GM19043 (cell line): ENCODE measurements around the gene VPS33B.
A peak's percentile ranks its signal among the peaks of the same experiment; 100 is the strongest.
"Not testable (repeated sequence)": the region's sequence is repeated elsewhere in the genome, so short reads cannot be mapped to it uniquely, and the experiment has no call there.

ENCODE experiments used
- ATAC-seq: cut with Tn5 transposase; IDR thresholded peaks from one replicate; pipeline ENCODE4 v1.9.1; 2021; ENCODE audit warnings: low read depth; ENCODE audit not compliant: unreplicated experiment

Gene VPS33B

DNA sequence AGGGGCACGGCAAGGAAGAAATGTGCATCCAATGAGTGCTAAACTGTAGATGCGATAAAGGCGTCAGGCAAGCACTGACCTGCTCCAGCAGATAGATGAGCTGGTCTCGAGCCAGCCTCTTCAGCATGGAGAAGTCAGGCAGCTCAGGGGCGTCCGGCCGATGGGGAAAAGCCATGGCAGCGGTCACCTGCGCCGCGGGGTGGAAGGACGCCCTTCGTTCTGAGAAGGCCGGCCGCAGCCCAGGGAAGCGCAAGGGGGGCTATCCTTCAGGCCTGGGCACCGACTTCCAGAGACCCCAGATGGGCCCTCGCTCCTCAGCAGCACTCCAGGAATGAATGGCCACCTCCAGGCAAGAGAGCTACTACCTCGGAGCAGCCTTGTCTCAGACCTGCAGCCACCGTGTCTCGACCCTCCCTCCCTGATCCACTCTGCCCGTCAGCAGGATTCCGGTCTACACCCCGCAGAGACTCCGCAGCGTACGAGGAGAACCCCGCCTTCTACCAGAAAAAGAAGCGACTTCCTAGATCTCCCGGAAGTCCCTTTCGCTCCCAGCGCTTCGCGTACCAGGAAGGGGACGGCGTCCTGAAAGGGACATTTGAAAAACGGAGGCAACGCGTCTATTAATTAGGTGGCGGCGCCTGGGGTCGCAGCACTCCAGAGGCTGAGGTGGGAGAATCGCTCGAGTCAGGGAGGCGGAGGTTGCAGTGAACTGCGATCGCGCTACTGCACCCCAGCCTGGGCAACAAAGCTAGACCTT, at the start of gene VPS33B:
Gene VPS33B (minus strand): TSS at position 520 of the 757 bp plus-strand sequence. CDS start 345 bp downstream, at position 175.
- ATAC-seq = peak; percentile 73

DNA sequence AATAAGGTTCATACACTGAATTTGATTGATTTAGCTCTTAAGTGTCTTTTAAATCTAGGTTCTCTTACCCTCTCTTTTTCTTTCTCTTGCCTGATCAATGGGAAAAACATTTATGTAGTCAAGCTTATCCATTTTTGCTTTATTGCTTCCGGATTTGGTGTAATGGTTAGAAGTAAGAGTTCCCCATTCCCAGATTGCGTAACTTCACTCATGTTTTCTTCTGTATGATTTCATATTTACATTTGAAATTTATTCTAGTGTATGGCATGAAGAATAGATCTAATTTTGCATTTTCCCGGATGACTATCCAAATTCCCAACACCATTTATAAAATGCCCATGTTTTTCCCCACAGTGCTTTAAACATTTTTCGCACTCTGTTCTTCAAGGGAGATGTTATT, 49.8 kb upstream of the VPS33B start:
- no peak for ATAC-seq

DNA sequence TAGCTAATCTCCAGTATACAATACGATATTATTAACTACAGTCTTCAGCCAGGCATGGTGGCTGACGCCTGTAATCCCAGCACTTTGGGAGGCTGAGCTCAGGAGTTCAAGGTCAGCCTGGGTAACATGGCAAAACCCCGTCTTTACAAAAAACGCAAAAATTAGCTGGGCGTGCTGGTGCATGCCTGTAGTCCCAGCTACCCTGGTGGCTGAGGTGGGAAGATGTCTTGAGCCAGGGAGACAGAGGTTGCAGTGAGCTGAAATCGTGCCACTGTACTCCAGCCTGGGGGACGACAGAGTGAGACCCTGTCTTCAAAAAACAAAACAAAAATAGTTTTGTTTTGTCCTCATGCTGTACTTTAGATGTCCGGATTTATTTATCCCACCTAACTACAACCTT, 48.5 kb upstream of the VPS33B start:
- no peak for ATAC-seq

DNA sequence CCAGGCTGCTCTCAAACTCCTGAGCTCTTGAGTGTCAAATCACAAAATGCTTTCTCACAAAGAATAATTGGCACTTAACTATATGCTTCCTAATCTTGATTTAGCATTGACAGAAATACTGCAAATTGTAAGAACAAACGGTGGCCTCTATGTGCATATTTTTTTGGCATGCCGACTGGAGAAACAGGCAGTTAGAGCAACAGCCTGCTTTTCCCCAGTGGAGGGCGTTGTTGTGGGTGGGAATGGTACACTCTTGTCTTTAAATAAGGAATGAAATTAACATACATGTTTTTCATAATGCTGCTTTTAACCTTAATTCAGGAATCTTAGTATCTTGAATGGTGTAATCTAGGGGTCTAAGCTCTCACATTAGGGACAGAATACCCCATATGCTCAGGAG, 46.6 kb upstream of the VPS33B start:
- ATAC-seq = no peak

DNA sequence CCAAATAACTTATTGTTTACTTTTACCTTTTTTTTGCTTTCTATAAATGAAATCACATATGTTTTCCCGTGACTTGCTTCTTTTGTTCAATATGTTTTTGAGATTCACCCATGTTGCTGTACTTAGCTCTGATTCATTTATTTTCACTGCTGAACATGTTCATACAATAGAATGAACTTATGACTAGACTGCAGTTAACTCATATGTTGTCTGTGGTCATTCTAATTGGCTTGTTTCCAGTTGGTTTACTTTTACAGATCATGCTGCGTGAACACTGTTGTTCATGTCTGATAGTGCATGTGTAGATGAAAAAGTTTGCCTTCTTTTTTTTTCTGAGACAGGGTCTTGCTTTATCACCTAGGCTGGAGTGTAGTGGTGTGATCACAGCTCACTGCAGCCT, 46.0 kb upstream of the VPS33B start:
- no peak for ATAC-seq

DNA sequence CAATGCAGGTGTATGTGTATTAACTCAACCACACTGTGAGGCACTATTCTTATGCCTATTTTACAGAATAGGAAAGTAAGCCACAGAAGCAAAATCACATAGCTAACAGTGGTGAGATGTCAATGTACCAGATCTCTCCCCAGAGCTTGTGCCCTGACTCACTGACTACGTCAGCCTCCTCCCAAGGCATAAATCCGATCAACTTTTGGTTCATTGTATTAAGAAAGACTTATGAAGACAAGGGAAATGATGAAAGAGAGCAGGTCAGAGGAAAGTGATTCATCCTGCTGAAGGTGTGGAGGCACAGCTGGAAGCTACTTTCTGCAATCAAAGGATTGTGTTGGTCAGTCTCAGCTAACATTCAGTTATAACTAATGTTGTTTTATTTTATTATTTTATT, 44.6 kb upstream of the VPS33B start:
- ATAC-seq = no peak

DNA sequence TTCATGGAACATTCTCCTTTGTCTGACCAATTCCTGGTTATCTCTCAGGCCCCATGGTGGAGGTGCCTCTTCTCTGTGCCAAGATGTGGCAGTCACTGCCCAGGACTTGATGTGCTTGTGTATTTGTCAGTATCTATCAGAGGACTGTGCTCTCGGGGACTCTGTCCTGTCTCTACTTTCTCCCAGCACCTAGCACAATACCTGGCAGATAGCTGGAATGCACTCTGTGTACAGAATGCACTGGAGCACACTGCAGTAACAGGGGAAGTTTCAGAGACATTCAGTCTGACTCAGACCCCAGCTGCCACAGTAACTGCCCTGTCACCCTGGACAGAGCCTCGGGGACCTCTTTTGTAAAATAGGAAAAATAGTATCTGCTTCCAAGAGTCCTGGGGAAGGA, 43.1 kb upstream of the VPS33B start:
- ATAC-seq = no peak

DNA sequence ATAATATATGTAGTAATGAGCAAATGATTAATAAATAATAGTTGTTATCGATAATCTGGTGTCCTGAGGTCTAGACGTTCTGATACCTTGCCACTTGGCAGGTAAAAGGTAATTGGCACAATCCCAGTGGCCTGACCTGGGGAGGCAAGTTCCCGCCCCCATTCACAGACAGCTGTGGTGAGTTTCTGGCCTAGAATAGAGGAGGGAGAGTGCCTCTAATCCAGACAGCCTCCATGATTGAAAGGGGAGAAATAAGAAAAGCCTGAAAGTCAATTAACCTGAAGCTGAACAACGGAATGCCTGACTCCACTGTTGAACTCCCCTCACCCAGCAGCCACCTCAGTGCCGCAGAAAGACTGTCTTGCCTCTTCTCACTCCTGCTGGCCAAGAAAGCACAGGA, 39.6 kb upstream of the VPS33B start:
- no peak for ATAC-seq

DNA sequence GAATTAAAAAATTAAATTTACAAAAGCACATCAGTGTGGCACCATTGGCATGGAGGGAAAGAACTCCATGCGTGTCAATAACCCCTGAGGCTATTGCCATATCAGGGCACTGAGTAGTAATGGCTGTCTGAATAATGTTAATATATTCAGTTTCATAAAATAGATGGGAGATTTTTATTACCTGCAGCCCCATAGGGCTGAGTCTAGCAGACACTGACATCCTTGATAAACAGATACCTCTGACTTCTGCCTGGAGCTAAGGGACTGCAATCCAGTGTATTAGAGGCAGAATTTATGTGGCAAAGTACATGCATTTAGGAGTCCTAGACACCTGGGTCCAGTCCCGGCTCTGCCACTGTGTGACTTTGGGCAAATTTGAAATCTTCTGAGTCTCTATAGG, 38.8 kb upstream of the VPS33B start:
- no peak for ATAC-seq

DNA sequence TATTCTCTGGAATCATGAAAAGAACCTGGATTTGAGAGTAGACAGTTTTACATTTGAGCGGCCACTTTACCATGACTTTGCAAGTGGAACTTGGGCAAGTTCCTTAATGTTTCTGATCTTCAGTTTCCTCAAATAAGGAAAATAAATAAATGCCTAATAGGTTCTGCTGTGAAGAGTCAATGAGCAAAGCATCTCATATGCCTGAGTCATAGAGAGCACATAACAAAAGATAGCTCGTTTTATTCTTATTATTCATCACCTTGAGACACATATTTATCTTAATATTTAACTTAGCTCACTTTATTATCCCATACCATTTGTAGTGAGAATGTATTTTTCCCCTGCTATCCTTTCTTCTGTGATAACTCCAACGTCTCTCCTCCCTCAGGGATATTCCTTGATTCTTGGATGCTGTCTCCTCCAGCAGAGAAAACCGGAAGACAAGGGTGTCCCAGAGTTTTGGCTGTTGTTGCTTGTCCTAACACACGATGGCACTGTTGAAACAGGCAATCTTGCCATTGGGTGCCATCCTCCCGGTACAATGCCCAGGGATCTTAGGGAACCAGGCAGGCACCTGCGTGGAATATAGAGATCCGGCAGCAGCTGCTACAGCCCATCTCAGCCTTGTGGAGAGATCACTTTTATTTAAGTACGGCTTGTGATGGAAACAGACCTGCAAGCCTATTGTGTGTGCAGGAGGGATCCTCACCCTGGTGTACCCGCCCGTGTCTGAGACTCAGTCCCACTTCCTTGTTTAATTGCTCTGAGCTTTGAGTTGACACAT, 33.3 kb upstream of the VPS33B start:
- peak; percentile 71 for ATAC-seq

DNA sequence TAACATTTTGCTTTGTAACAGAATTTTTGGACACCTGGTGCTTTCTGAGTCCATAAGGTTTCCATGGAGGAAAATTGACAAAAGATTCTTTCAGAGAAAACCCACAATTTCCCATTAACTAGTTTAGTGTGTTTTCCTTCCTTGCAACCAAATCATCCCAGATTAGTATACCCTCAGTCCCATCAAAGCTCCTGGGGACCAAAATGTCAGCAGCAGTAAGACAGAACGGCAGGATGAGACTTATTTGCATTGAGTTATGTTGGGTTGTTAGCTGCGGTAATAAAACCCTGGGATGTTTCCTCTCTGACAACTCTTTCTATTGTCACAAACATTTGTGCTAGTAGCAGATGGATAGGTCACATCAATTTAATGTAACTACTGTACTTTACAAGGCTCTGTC, 32.4 kb upstream of the VPS33B start:
- no peak for ATAC-seq

DNA sequence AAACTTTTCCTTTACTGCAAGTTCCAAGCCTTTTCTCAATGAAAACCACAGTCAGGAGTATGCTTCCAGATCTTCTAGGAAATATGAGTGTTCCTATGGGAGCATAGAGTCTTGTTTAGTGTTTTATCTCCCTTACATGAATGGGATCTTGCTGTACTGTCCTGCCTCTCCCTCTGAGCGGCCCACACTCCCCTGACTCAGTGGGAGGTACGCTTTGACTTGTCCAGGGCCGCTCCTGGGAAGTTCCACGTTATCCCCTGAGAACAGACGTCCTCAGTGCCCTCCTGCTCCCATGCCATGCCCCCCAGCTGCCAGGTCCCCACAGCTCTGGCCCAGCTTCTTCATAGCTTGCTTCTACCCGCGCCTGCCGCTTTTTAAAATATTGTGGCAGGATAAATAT, 28.9 kb upstream of the VPS33B start:
- ATAC-seq = no peak

DNA sequence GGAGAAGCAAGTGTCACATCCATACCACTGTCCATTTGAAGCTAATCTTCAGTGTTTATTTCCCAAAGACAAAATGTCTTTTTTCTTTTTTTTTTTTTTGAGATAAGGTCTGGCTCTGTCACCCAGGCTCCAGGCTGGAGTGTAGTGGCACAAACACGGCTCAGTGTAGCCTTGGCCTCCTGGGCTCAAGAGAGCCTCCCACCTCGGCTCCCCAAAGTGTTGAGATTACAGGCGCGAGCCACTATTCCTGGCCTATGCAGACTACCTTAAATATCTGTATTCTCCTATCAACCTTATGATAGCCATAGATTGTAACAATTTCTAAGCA, 27.7 kb upstream of the VPS33B start:
- peak; percentile 18 for ATAC-seq

DNA sequence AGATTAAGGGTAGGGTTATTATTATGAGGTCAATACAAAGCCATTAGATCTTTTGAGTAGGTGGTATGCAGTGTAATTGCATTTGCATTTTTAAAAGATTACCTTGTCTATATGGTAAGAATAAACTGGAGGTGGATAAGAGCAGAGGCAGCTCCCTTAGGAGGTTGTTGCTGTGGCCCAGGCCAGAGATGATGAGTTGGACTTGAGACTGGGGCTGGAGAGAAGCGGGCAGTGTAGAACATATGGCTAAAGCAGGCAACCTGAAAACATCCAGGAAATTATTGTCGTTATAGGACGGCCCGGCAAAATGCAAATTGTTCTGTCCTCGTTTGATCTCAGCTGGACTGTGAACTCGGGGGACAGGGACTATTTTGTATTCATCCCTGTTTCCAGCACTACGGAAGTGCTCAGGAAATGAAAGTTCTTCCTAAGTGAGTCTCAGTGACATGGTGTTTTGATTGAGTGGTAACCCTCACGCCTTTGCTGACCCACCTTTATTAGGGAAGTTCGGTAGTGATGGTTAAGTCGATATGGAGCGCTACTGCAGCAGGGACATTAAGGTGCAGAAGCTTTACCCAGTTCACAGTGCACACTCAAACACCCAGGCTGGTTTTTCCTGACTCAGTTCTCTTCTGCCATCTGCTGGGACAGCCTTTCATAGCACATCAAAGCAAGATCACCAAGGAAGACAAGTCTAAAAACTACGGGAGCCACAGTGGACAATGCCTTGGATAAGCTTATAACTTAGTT, 27.2 kb upstream of the VPS33B start:
- ATAC-seq = peak; percentile 55

DNA sequence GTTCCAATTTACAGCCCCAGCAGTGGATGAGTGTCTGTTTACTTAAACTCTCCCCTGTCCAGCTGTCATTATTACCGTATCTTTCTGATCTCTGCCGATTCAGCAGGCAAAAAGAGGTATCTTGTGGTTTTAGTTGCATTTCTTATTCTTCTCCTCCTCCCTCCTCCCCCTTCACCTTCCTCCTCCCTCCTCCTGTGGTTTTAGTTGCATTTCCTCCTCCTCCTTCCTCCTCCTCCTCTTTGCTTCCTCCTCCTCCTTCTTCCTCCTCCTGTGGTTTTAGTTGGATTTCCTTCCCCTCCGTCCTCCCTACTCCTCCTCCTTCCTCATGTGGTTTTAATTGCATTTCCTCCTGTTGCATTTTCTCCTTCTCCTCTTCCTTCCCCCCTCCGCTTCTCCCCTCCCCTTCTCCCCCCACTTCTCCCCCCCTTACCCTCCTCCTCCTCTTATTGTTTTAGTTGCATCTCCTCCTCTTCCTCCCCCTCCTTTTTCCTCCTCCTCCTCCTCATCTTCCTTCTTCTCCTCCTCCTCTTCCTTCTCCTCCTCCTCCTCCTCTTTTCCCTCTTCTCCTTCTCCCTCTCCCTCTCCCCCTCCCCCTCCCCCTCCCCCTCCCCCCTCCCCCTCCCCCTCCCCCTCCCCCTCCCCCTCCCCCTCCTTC, 25.3 kb upstream of the VPS33B start:
- no peak for ATAC-seq

DNA sequence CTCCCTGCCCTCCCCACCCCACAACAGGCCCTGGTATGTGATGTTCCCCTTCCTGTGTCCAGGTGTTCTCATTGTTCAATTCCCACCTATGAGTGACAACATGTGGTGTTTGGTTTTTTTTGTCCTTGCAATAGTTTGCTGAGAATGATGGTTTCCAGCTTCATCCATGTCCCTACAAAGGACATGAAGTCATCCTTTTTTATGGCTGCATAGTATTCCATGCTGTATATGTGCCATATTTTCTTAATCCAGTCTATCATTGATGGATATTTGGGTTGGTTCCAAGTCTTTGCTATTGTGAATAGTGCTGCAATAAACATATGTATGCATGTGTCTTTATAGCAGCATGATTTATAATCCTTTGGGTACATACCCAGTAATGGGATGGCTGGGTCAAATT, 23.7 kb upstream of the VPS33B start:
- ATAC-seq = not testable (repeated sequence)

DNA sequence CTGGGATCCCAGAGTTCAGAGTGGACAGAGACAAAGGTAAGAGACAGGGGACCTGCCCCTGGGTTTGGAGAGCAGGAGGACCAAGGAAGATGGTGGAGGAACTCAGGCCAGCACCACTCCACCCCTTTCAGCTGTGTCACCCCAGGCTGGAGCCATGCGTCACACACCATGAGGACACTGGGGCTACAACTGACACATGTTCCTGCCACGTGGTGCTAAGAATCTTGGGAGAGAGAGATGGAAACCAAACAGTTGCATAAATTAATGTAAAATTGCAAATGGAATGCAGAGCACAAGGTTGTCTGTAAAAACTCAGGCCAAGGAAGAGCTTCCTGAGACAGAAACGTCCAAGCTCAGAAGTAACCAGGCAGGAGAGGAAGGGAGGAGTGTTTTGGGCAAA, 22.7 kb upstream of the VPS33B start:
- no peak for ATAC-seq

DNA sequence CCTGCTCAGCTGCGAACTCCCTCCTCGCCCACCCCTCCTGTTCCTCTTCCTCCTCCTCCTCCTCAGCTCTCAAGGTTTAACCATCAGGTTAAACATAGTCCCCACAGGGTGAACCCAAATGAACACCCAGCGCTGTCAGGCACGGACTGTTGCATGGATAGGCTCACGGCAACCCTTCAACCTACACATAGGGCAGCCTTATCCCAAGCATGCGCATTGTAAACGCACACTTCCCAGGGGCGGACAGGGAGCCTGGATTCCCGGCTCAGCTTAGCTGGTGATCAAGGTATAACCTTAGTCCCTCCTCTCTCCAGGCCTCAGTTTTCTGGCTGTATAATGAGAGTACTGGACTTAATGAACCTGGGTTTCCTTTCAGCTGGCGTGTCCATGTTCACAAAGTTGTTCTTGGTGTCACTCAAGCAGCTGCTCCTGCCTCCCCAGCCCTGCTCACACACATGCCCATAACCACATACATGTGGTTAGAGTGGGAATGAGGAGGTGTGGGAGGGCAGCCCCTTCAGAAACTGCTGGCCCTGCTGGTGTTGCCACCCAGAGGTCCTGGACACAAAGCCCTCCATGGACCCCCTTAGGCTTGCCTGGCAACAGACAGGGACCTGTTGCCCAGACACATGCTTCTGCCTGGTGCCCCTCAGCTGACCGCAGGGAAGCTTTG, 20.9 kb upstream of the VPS33B start:
- no peak for ATAC-seq

DNA sequence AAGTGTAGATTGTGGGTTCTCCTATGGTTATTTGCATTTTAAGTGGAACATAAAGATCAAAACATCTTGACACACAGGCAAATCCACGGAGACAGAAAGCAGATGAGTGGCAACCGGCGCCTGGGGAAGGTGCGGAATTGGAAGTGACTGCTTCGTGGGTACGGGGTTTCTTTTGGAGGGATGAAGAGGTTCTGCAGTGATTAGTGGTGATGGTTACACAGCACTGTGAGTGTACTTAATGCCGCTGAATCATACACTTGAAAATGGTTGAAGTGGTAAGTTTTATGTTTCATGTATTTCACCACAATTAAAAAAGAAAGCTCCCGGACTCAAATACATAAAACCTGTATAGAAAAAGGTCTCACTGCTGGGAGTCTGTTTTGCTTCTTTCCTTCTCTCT, 18.5 kb upstream of the VPS33B start:
- ATAC-seq = no peak

DNA sequence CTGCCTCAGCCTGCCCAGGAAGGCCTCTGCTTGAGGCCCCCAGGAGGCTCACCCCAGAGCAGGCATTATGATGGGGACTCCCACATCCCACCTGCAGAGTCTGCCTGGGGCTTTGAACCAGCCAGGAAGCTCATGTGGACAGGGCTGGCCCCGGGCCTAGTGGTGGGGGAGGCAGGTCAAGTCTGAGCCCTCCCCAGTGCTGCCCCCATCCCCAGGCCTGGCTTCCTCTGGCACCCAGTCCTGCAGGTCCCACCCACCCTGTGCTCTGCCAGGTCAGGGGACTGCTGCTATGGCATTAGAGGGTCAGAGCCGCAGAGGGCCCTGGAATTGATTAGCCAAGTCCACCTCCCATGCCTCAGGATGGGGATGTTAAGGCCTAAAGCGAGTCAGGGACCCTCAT, 17.6 kb upstream of the VPS33B start:
- ATAC-seq = no peak
